Calu3 (cell line): ENCODE data around the gene SNX8. TPM values are rescaled to one million over a fixed set of nuclear protein-coding genes. Genes with fewer than 3 reads are reported as not detected.

Experiments used
- BruUV-seq: library from RNA; stranded (reverse); fragments of 400-500 nt; replicated peaks from 2 replicates; lab custom pipeline; 2021; lab: Mats Ljungman, UMichigan
- CTCF ChIA-PET: fragments of 300-600 bp; sonication (Branson Sonifier 250); formaldehyde crosslinking; loops from one replicate; lab custom pipeline; 2022; ENCODE audit warnings: antibody characterized with exemption; lab: Charles Lee
- DNase-seq: peaks from one replicate; pipeline ENCODE4 v3.0.0; 2022
- H3K27ac Mint-ChIP-seq: one replicate; pipeline ENCODE4 v1.8.0; 2022; ENCODE audit warnings: mixed read lengths; ENCODE audit not compliant: unreplicated experiment
- H3K27me3 Mint-ChIP-seq: one replicate; pipeline ENCODE4 v1.8.0; 2022; ENCODE audit warnings: mixed read lengths; ENCODE audit not compliant: unreplicated experiment
- H3K36me3 Mint-ChIP-seq: one replicate; pipeline ENCODE4 v1.8.0; 2022; ENCODE audit warnings: mild to moderate bottlenecking, moderate library complexity, mixed read lengths; ENCODE audit not compliant: insufficient read depth, unreplicated experiment
- H3K4me1 Mint-ChIP-seq: one replicate; pipeline ENCODE4 v1.8.0; 2022; ENCODE audit warnings: mild to moderate bottlenecking, low read depth, mixed read lengths; ENCODE audit not compliant: unreplicated experiment
- H3K4me3 Mint-ChIP-seq: one replicate; pipeline ENCODE4 v1.8.0; 2022; ENCODE audit warnings: mild to moderate bottlenecking, low read depth, moderate library complexity, mixed read lengths; ENCODE audit not compliant: unreplicated experiment
- H3K9me3 Mint-ChIP-seq: one replicate; pipeline ENCODE4 v1.8.0; 2022; ENCODE audit warnings: low read depth, mixed read lengths; ENCODE audit not compliant: unreplicated experiment
- CTCF ChIP-seq: fragments of 200-600 bp; IDR thresholded peaks from one replicate; pipeline ENCODE4 v1.8.0; 2022; ENCODE audit warnings: antibody characterized with exemption; ENCODE audit not compliant: unreplicated experiment
- intact Hi-C: fragments of 100-400 bp; cut with micrococcal nuclease; formaldehyde crosslinking; loops from one replicate; pipeline ENCODE4 v1.10.0; 2022; ENCODE audit not compliant: unreplicated experiment
- total RNA-seq: library from RNA; stranded (reverse); gene quantifications from 2 replicates; pipeline ENCODE4 v1.2.3, GENCODE V29; 2022

SNX8 gene
- total RNA-seq, 1 experiment from 2014 or later, result 57.0 TPM

- Mint-ChIP-seq H3K4me1 (no peaks in the 10 kb centered on the region), H3K27me3 (no peaks in the 10 kb centered on the region), H3K36me3 (peaks cover 9% of the 10 kb centered on the region), H3K27ac (no peak overlapping the region), H3K9me3 (no peaks in the 10 kb centered on the region), H3K4me3 (no peak overlapping the region)
- peak; percentile 79 for TF ChIP-seq CTCF
- intact Hi-C loops, result no loop called here
- no TSS peak for BruUV-seq
- CTCF ChIA-PET, result interaction anchor here (0.7 to 1.0 kb wide), 4 partner anchors 140 to 630 kb away, joined by 3 to 6 read pairs (median 3); no protein-coding TSS in a partner anchor
- peak; percentile 75 for DNase-seq
Observed at GRCh38 chr7:2209146-2209960, 104.9 kb downstream of the SNX8 start.

GRCh38 chr7:2208712-2209111 is 105.5 kb downstream of the SNX8 start:
- intact Hi-C loops, result no loop called here
- H3K27me3 Mint-ChIP-seq, result no peaks in the 10 kb centered on the region
- no peak for TF ChIP-seq CTCF
- no peak overlapping the region for H3K27ac Mint-ChIP-seq
- CTCF ChIA-PET, result interaction anchor here (0.8 kb wide), 1 partner anchor 629 kb away, joined by 6 read pairs; no protein-coding TSS in a partner anchor
- BruUV-seq, result no TSS peak
- H3K4me1 Mint-ChIP-seq, result no peaks in the 10 kb centered on the region
- no peaks in the 10 kb centered on the region for H3K9me3 Mint-ChIP-seq
- no peak for DNase-seq
- H3K4me3 Mint-ChIP-seq, result no peak overlapping the region
- H3K36me3 Mint-ChIP-seq, result peaks cover 9% of the 10 kb centered on the region

DNA sequence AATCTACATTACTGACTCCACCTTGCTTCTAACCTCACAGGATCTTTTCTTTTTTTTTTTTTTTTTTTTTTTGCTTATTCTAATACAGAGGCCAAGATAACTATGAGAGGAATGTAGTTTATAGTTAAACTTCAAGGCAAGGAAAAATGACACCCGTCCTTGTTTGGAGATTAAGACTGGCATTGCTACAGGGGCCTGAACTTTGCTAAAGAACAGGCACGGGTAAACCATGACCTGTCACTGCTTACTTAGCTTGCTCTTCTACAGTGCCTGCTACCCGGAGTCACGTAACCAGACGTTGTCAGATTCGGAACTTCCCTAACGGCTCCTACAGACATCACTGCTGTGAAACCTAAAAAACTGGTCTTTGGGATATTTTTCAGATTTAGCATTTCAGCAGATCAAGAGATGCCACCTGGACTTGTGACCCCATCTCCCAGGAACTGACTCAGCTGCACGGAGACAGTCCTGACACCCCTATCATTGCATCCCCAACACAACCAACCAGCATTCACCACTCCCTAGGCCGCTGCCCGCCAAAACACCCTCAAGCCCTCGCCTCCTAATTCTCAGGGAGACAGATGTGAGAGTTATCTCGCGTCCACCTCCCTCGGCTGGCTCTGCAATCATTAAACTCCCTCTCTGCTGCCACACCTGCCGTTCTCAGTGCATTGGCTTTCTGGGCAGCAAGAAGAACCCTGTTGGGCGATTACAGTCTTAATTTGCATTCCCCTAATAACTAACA is 109.0 kb downstream of the SNX8 start:
- intact Hi-C loops, result no loop called here
- Mint-ChIP-seq H3K4me1 (no peaks in the 10 kb centered on the region), H3K4me3 (no peak overlapping the region), H3K9me3 (no peaks in the 10 kb centered on the region), H3K27ac (no peak overlapping the region), H3K27me3 (no peaks in the 10 kb centered on the region), H3K36me3 (peaks cover 18% of the 10 kb centered on the region)
- BruUV-seq, result no TSS peak
- no peak for TF ChIP-seq CTCF
- DNase-seq, result no peak
- CTCF ChIA-PET, result interaction anchor here (0.7 kb wide), 1 partner anchor 1379 kb away, joined by 6 read pairs; no protein-coding TSS in a partner anchor

GRCh38 chr7:2204446-2204845 is 109.8 kb downstream of the SNX8 start:
- intact Hi-C loops, result no loop called here

More at GRCh38 chr7:2204446-2204845, 109.8 kb downstream of the SNX8 start:
- H3K4me3 Mint-ChIP-seq, result no peak overlapping the region
- H3K4me1 Mint-ChIP-seq, result no peaks in the 10 kb centered on the region
- no TSS peak for BruUV-seq
- no peaks in the 10 kb centered on the region for H3K27me3 Mint-ChIP-seq
- H3K36me3 Mint-ChIP-seq, result peaks cover 21% of the 10 kb centered on the region
- no peak for TF ChIP-seq CTCF
- H3K27ac Mint-ChIP-seq, result no peak overlapping the region
- DNase-seq, result no peak
- CTCF ChIA-PET, result interaction anchor here (0.7 kb wide), 1 partner anchor 1378 kb away, joined by 6 read pairs; no protein-coding TSS in a partner anchor
- no peaks in the 10 kb centered on the region for H3K9me3 Mint-ChIP-seq
